Neuronal stem cell (in vitro differentiated cells): ENCODE data around the gene GPER1.

Source experiments
- DNase-seq: peaks from one replicate; pipeline ENCODE4 v3.0.0-alpha.2; 2013; ENCODE audit warnings: low spot score
- H2AFZ ChIP-seq: one replicate; pipeline ENCODE4 v1.6.1; 2013; ENCODE audit warnings: mild to moderate bottlenecking, low read length, inconsistent platforms
- H2AK5ac ChIP-seq: 2 replicates; pipeline ENCODE4 v1.6.1; 2013; ENCODE audit warnings: low read depth, mild to moderate bottlenecking, inconsistent platforms, low read length, moderate library complexity, mixed read lengths
- H2BK120ac ChIP-seq: 2 replicates; pipeline ENCODE4 v1.6.1; 2013; ENCODE audit warnings: low read depth, mild to moderate bottlenecking, inconsistent platforms, low read length, moderate library complexity, mixed read lengths
- H2BK12ac ChIP-seq: one replicate; pipeline ENCODE4 v1.6.1; 2013; ENCODE audit warnings: low read length, inconsistent platforms
- H2BK15ac ChIP-seq: 2 replicates; pipeline ENCODE4 v1.6.1; 2013; ENCODE audit warnings: mild to moderate bottlenecking, low read length, inconsistent platforms, mixed read lengths
- H2BK5ac ChIP-seq: one replicate; pipeline ENCODE4 v1.6.1; 2013; ENCODE audit warnings: inconsistent platforms, mild to moderate bottlenecking, low read length, moderate library complexity
- H3K14ac ChIP-seq: one replicate; pipeline ENCODE4 v1.6.1; 2013; ENCODE audit warnings: low read length, inconsistent platforms
- H3K18ac ChIP-seq: 2 replicates; pipeline ENCODE4 v1.6.1; 2013; ENCODE audit warnings: low read length, inconsistent platforms
- H3K23ac ChIP-seq: 2 replicates; pipeline ENCODE4 v1.6.1; 2013; ENCODE audit warnings: low read depth, mild to moderate bottlenecking, mixed read lengths, low read length, inconsistent platforms; ENCODE audit not compliant: poor library complexity
- H3K27ac ChIP-seq: replicated peaks from 3 replicates; pipeline ENCODE4 v1.5.1; 2013; ENCODE audit warnings: low read length, inconsistent platforms
- H3K27me3 ChIP-seq, 3 experiments: 2 replicates each; pipeline ENCODE4 v1.6.1; 2013; ENCODE audit warnings: low read length in 3 of 3, mild to moderate bottlenecking in 2 of 3, inconsistent platforms in 1 of 3, low read depth in 1 of 3, mixed read lengths in 1 of 3, moderate library complexity in 1 of 3; ENCODE audit not compliant: control insufficient read depth in 3 of 3, insufficient read depth in 3 of 3
- H3K36me3 ChIP-seq, 2 donors: replicated peaks in 1 of 2; 2 replicates each; pipeline ENCODE4 v1.6.1; 2013; ENCODE audit warnings: low read length in 2 of 2; ENCODE audit not compliant: control insufficient read depth in 2 of 2, insufficient read depth in 2 of 2
- H3K4ac ChIP-seq: 2 replicates; pipeline ENCODE4 v1.6.1; 2013; ENCODE audit warnings: inconsistent platforms, mild to moderate bottlenecking, low read length, moderate library complexity
- H3K4me1 ChIP-seq, 2 donors: 1 replicate in 1 of 2; 2 replicates in 1 of 2; pipeline ENCODE4 v1.6.1; 2013; ENCODE audit warnings: low read length in 2 of 2, low read depth in 1 of 2; ENCODE audit not compliant: control insufficient read depth in 2 of 2, insufficient read depth in 1 of 2
- H3K4me2 ChIP-seq: one replicate; pipeline ENCODE4 v1.6.1; 2013; ENCODE audit warnings: mild to moderate bottlenecking, low read length, inconsistent platforms; ENCODE audit not compliant: insufficient read depth, poor library complexity, severe bottlenecking
- H3K4me3 ChIP-seq, 2 donors: 2 replicates each; pipeline ENCODE4 v1.5.1; 2013; ENCODE audit warnings: low read length in 2 of 2, mild to moderate bottlenecking in 2 of 2, inconsistent platforms in 1 of 2, moderate library complexity in 1 of 2
- H3K79me1 ChIP-seq: one replicate; pipeline ENCODE4 v1.6.1; 2013; ENCODE audit warnings: low read depth, mild to moderate bottlenecking, inconsistent platforms, low read length, moderate library complexity
- H3K9ac ChIP-seq: one replicate; pipeline ENCODE4 v1.6.1; 2013; ENCODE audit warnings: mild to moderate bottlenecking, low read depth, low read length, inconsistent platforms; ENCODE audit not compliant: poor library complexity
- H3K9me3 ChIP-seq, 2 donors: replicated peaks in 1 of 2; 2 replicates each; pipeline versions ENCODE3 to v1.6.1; 2013; ENCODE audit warnings: low read length in 2 of 2, mild to moderate bottlenecking in 2 of 2, inconsistent platforms in 1 of 2, low read depth in 1 of 2, mixed read lengths in 1 of 2, moderate library complexity in 1 of 2; ENCODE audit not compliant: control insufficient read depth in 2 of 2, insufficient read depth in 1 of 2
- H4K8ac ChIP-seq: one replicate; pipeline ENCODE4 v1.6.1; 2013; ENCODE audit warnings: low read depth, mild to moderate bottlenecking, inconsistent platforms, low read length, moderate library complexity
- H4K91ac ChIP-seq: one replicate; pipeline ENCODE4 v1.6.1; 2013; ENCODE audit warnings: low read length, low read depth, mild to moderate bottlenecking, inconsistent platforms; ENCODE audit not compliant: poor library complexity
- WGBS, 2 donors: extraction: QIAGEN DNeasy Blood & Tissue Kit; methylation state at CpG; one replicate each; pipeline ENCODE4 v1.1.7; 2013; ENCODE audit warnings: missing lambda C conversion rate in 2 of 2, mixed read lengths in 1 of 2; ENCODE audit not compliant: insufficient read length in 2 of 2, insufficient replicate concordance in 1 of 2; ENCODE audit errors: extremely low coverage in 2 of 2; 5-methylcytosine and 5-hydroxymethylcytosine counted together

The GPER1 gene

GRCh38 chr7:1101563-1102431 lies 13.9 kb downstream of the GPER1 start:
- Histone ChIP-seq H3K4me3 (no peak overlapping the region), H2BK15ac (no peak overlapping the region), H3K14ac (no peak overlapping the region), H3K23ac (peak overlapping the region; percentile 75), H2AFZ (no peak overlapping the region), H3K36me3 (peaks cover 12 to 16% of the 10 kb centered on the region in 2 donors), H3K4ac (no peak overlapping the region), H3K27ac (no peak overlapping the region), H4K91ac (peak overlapping the region; percentile 69), H4K8ac (no peak overlapping the region), H3K27me3 (no peaks in the 10 kb centered on the region), H3K4me1 (peaks cover 11 to 17% of the 10 kb centered on the region in 2 donors), H2BK5ac (peak overlapping the region; percentile 62), H2BK12ac (no peak overlapping the region), H3K18ac (peak overlapping the region; percentile 52), H2AK5ac (peak overlapping the region; percentile 71), H3K4me2 (no peak overlapping the region), H3K9me3 (peaks cover 2 to 4% of the 10 kb centered on the region in 2 donors), H3K9ac (peak overlapping the region; percentile 78), H3K79me1 (peaks cover 22% of the 10 kb centered on the region), H2BK120ac (no peak overlapping the region)
- DNase-seq, result no peak
- no CpG with 5 or more reads among the region's 47 CpGs for WGBS, 2 donors

DNA sequence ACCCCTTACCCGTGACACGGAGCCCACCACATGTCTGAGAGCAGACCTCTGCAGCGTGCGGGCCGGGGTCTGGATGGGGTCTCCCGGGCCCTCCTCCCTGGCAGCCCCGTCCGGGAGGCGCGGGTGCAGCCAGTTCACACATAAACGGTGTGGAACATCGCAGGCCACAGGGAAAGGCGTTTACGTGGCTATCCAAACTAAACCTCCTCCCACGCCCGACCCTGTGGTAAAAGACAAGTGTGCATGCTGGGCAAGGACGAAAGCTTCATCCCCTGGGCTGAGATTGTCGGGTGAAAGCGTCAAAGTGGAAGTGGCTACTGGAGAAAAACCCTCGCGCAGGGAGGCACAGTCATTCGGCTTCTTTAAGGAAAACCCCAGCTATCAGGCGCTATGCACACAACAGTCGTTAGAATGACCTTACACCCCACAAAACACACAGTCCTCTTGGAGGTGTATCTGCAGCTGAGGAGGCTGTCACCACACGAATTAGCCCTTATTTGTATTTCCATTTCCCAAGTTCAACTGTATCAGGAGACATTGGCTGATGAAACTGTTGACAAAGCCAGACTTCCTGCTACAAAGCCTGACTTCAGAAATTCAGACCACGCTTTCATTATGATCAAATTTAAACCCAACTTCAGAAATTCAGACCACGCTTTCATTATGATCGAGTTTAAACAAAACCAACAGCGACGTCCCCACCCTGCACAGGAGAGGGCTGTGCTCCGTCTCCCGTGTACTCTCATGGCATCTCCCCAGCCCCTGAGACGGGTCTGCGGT lies 15.3 kb downstream of the GPER1 start:
- Histone ChIP-seq H3K4ac (no peak overlapping the region), H2BK120ac (peak overlapping the region; percentile 61), H2BK5ac (no peak overlapping the region), H3K14ac (no peak overlapping the region), H3K9me3 (peaks cover 2 to 3% of the 10 kb centered on the region in 2 donors), H3K27ac (no peak overlapping the region), H3K4me3 (no peak overlapping the region), H3K23ac (peak overlapping the region; percentile 43), H2BK15ac (no peak overlapping the region), H3K4me2 (no peak overlapping the region), H3K18ac (no peak overlapping the region), H2BK12ac (peak overlapping the region; percentile 73), H2AK5ac (no peak overlapping the region), H3K36me3 (peaks cover 9 to 13% of the 10 kb centered on the region in 2 donors), H3K4me1 (peaks cover 11 to 17% of the 10 kb centered on the region in 2 donors), H3K79me1 (peaks cover 25% of the 10 kb centered on the region), H3K27me3 (no peaks in the 10 kb centered on the region), H2AFZ (no peak overlapping the region), H4K91ac (peak overlapping the region; percentile 8), H3K9ac (no peak overlapping the region), H4K8ac (no peak overlapping the region)
- no peak for DNase-seq
- no CpG with 5 or more reads among the region's 34 CpGs for WGBS, 2 donors

GRCh38 chr7:1103789-1104515 lies 16.0 kb downstream of the GPER1 start:
- no peak overlapping the region for H3K4me3 ChIP-seq
- peak overlapping the region; percentile 91 for H3K23ac ChIP-seq
- DNase-seq, result no peak
- peak overlapping the region; percentile 28 for H2AK5ac ChIP-seq
- no peak overlapping the region for H2BK15ac ChIP-seq
- H4K91ac ChIP-seq, result no peak overlapping the region
- no peaks in the 10 kb centered on the region for H3K9me3 ChIP-seq
- peak overlapping the region; percentile 61 for H2BK120ac ChIP-seq
- H3K18ac ChIP-seq, result peak overlapping the region; percentile 57
- H3K4ac ChIP-seq, result no peak overlapping the region
- no peak overlapping the region for H3K27ac ChIP-seq
- no CpG with 5 or more reads among the region's 21 CpGs for WGBS, 2 donors
- no peaks in the 10 kb centered on the region for H3K27me3 ChIP-seq
- H3K14ac ChIP-seq, result peak overlapping the region; percentile 21
- H3K9ac ChIP-seq, result peak overlapping the region; percentile 21
- peaks cover 5 to 6% of the 10 kb centered on the region in 2 donors for H3K36me3 ChIP-seq
- peak overlapping the region; percentile 39 for H2BK5ac ChIP-seq
- H3K4me2 ChIP-seq, result no peak overlapping the region
- H2BK12ac ChIP-seq, result peak overlapping the region; percentile 73
- H2AFZ ChIP-seq, result no peak overlapping the region
- peaks cover 25% of the 10 kb centered on the region for H3K79me1 ChIP-seq
- no peak overlapping the region for H4K8ac ChIP-seq
- H3K4me1 ChIP-seq, result peaks cover 11 to 17% of the 10 kb centered on the region in 2 donors
